NK-92 treated with Interleukin-12 subunit alpha and Interleukin-12 subunit beta, amount 100 ng/mL, for 24 hours (cell line): Measurements from ENCODE around the gene TRIM54.
"Not testable (repeated sequence)": the region's sequence is repeated elsewhere in the genome, so short reads cannot be mapped to it uniquely, and the experiment has no call there.

Experiments
- DNase-seq: peaks from one replicate; lab custom pipeline; 2025; lab: John Stamatoyannopoulos, UW

Gene TRIM54

GRCh38 chr2:27313882-27314645 is 31.8 kb downstream of the TRIM54 start:
- DNase-seq = no peak

DNA sequence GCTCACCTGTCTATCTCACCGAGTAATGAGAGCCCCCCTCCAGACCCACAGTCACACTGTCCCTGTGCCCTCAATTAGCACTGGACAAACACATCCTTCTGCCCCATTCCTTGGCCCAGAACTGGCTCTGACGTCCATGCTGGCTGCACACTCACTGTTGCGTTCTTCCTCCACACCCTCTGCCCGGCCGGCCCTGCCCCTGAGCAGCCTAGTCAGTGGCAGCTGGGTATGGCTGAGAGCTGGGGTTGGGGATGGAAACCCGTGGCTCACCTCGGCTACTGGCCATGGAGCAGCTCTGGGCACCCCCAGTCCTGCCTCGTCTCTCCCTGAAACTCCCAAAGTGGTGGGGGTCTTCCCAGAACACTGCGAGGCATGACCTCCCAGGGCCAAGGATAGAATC is 32.5 kb downstream of the TRIM54 start:
- no peak for DNase-seq

GRCh38 chr2:27315122-27315521 is 32.9 kb downstream of the TRIM54 start:
- no peak for DNase-seq

DNA sequence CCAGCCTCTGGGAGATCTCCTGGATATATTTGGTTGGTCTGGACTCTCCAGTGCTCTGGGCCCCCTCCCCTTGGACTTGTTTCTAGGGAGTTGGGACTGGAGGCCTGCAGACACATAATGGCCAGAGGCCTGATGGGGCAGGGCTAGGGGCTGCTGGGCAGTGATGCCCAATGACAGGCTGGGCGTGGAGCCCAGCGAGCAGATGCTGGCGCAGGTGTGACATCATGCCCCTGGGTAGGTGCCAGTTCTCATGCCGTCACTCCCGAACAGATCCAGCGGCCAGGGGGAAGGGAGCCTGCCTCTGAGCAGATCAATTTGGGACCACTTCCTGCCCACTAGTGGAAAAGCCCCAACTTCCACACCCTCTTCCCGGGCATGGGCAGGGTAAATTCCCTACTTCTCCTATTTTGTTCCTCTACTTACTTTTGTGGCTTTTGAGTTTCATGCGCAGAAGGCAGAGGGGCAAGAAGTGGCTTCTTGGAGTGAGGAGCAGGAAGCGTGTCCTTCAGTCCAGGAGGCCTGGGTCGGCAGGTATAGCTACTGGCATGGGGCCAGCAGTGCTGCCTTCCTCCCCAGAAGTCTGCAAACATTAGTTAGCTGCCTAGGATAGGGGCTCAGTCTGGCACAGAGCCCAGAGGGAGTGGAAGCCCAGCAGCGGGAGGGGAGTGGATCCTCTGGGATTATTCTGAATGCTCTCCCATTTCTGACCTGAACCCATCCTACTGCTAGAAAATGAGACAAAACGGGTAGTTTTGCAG is 34.6 kb downstream of the TRIM54 start:
- DNase-seq = no peak

DNA sequence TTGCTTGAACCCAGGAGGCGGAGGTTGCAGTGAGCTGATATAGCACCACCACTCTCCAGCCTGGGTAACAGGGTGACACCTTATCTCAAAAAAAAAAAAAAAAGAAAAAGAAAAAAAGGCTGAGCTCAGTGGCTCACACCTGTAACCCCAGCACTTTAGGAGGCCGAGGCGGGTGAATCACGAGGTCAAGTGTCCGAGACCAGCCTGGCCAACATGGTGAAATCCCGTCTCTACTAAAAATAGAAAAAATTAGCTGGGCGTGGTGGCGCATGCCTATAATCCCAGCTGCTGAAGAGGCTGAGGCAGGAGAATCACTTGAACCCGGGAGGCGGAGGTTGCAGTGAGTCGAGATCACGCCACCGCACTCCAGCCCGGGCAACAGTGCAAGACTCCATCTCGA is 37.6 kb downstream of the TRIM54 start:
- DNase-seq = not testable (repeated sequence)

DNA sequence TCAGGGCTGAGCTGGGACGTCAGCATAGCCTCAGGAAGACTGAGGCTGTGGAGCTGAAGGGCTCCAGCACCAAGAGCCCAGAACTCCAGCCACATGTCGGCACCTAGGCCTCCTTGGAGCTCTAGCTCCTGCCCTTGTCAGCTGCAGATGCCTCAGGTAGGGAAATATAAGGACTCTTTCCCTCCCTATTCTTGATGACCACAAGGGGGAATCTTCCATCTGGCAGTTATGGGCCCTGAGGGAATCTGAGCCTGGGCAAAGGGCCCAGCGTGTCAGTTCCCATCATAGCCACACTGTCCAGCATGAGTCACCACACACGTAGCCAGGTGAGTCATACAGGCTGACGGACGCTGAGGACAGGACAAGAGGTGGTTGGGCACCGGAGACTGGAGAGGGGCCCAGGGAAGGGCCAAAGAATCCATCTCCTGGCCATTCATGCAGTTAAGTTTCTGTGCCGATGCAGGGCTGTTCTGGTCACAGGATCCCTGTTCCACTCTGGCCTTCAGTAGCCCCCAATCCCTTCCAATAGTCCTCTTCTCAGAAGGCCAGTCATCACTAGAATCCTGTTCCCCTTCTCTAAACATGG is 38.8 kb downstream of the TRIM54 start:
- no peak for DNase-seq

GRCh38 chr2:27322301-27322765 is 40.1 kb downstream of the TRIM54 start:
- no peak for DNase-seq

GRCh38 chr2:27322766-27323595 is 40.8 kb downstream of the TRIM54 start, which contains the start of gene MPV17:
Gene MPV17, minus strand, starts transcription at chr2:27323097. Its CDS starts 580 bp downstream, at chr2:27322517.
- DNase-seq = peak; percentile 70

DNA sequence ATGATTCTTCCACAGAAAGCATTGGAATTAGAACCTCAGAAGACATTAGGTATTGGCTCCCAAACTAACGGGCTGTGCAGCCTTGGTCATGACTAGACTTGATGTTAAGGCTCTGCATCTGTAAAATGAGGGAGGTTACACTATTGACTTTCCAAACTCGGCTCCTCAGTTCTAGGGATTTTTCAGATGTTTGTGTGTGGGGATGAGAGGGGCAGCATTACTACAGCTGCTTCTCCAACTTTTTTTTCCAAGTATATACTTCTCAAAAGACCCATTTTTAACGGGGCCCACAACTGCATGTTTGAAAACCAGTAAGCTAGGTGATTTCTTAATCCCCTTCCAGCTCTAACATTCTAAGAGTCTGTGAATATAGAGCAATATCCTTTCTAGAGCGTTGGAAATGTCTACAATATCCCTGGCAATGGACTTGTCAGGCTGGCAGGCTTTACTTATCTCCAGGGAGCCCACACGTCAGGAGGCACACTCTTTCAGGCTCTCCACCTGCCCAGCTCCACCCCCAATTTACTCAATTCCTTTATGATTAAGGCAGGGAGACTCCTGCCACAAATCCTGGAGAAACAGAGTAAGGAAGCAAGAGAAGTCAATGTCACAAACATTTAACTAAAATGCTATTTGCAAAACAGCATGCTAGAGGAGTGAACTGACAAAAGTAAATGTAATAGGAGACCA is 41.5 kb downstream of the TRIM54 start:
- DNase-seq = no peak

GRCh38 chr2:27324720-27325119 is 42.5 kb downstream of the TRIM54 start:
- DNase-seq = no peak

DNA sequence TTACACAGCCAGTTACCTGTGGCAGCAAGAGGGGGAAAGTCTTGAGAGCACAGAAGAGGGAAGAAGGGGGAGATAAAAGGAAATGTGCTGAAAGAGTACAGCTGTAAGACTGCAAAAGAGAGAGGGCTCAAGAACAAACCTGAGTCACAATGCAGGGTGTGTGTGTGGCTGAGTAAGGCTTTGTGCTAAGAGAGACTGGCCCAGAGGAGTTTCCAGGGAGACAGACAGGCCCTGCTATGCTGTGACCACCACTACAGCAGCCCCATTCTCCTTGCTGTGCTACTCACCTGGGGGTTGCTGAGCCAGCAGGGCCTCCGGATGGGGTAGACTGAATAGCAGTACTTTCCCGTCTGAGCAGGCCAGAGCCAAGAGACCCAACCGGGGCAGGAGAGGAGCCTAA is 53.1 kb downstream of the TRIM54 start:
- DNase-seq = no peak

- no peak for DNase-seq
Observed at GRCh38 chr2:27336173-27336572, 53.9 kb downstream of the TRIM54 start.

GRCh38 chr2:27347641-27348040 is 65.4 kb downstream of the TRIM54 start:
- DNase-seq = no peak

DNA sequence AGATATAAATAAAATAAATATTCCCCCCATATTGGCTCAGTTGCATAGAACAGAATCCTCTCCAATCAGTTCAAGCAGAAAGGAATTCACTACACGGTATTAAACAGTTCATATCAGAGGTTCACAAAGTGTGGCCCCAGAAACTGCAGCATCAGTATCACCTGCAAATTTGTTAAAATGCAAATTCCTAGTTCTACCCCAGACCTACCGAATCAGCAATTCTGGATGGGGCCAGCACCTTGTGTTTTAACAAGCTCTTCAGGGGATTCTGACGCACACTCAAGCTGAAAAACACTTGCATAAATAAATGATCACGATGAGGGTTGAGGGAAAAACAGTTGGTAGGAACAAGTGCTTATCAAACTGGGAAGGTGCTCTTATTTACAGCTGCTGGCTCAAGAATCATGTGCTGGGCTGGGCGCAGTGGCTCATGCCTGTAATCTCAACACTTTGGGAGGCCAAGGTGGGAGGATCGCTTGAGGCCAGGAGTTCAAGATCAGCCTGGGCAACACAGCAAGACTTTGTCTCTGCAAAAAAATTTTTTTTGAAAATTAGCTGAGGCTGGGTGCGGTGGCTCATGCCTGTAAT is 68.0 kb downstream of the TRIM54 start:
- no peak for DNase-seq

DNA sequence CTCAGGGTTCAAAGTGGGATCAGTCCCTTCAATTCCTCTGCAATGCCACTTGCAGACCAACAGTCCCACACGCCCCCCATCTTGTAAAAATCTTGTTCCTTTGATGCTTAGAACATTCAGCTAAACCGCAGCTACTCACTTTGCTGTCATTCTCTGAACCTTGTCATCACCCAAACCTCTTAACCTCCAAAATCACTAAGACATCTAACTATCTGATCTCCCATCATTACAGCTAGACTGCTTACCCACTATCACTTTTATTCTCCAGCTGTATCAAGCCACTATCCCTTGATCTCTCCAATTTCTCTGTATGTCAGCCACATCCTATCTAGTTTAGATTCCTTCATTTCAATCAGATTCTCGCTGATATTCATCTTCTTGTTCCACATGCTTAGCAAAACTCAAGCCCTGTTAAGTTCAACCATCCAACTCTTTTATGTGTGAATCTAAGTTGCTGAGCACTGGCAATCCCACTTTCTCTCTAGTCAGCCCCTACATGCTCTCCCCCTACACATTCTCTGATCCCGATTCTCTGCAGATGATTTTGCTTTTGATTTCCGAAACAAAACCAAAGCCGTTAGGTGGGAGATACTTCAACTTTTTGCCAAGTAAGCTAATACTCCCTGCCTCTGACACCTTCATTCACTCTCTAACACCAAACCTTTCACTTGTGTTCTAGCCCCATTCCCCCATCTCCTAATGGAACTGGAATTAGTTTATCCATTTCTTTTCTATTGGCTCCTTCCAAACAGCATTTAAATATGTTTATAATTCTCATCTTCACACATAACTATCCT is 69.8 kb downstream of the TRIM54 start:
- DNase-seq = no peak

GRCh38 chr2:27353386-27353761 is 71.1 kb downstream of the TRIM54 start:
- not testable (repeated sequence) for DNase-seq

GRCh38 chr2:27353762-27354596 is 71.8 kb downstream of the TRIM54 start:
- DNase-seq = no peak

- DNase-seq = no peak
Observed at GRCh38 chr2:27354597-27354927, 72.3 kb downstream of the TRIM54 start.

DNA sequence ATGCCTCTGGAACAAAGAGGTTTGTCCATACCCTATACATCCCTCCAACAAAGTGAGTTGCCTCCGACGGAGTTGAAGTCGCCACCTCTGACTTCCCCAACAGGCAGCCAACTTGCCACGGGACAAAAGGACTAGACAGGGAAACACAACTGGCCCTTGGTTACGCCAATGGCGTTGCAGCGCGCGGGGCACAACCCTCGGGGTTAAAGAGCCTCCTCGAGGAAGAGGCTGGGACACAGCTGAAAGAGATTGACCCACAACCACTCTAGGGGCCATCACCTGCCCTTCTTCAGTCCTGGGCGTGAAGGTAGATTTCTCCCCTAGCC is 73.8 kb downstream of the TRIM54 start:
- peak; percentile 68 for DNase-seq
